ENCODE results near the gene PLS1.

DNA sequence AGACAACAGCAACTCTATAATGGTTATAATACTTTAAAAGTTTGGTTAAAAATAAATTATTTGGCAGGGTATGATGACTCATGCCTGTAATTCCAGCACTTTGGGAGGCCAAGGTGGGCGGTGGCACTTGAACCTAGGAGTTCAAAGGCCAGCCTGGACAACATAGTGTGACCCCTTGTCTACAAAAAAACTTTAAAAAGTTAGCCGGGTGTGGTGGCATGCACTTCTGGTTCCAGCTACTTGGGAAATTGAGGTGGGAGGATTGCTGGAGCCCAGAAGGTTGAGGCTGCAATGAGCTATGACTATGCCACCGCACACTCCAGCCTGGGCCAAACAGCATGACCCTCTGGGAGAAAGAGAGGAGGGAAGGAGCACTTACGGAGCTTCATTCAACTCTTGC, 119.9 kb downstream of the PLS1 start:
- TF ChIP-seq, protein P1, sequence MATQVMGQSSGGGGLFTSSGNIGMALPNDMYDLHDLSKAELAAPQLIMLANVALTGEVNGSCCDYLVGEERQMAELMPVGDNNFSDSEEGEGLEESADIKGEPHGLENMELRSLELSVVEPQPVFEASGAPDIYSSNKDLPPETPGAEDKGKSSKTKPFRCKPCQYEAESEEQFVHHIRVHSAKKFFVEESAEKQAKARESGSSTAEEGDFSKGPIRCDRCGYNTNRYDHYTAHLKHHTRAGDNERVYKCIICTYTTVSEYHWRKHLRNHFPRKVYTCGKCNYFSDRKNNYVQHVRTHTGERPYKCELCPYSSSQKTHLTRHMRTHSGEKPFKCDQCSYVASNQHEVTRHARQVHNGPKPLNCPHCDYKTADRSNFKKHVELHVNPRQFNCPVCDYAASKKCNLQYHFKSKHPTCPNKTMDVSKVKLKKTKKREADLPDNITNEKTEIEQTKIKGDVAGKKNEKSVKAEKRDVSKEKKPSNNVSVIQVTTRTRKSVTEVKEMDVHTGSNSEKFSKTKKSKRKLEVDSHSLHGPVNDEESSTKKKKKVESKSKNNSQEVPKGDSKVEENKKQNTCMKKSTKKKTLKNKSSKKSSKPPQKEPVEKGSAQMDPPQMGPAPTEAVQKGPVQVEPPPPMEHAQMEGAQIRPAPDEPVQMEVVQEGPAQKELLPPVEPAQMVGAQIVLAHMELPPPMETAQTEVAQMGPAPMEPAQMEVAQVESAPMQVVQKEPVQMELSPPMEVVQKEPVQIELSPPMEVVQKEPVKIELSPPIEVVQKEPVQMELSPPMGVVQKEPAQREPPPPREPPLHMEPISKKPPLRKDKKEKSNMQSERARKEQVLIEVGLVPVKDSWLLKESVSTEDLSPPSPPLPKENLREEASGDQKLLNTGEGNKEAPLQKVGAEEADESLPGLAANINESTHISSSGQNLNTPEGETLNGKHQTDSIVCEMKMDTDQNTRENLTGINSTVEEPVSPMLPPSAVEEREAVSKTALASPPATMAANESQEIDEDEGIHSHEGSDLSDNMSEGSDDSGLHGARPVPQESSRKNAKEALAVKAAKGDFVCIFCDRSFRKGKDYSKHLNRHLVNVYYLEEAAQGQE (IDR thresholded peaks at IDR 0.05; ENCODE audit: insufficient read depth in 1 of 2, low read depth in 2 of 2, low read length in 1 of 2) = no peak
- TF ChIP-seq, protein P2, sequence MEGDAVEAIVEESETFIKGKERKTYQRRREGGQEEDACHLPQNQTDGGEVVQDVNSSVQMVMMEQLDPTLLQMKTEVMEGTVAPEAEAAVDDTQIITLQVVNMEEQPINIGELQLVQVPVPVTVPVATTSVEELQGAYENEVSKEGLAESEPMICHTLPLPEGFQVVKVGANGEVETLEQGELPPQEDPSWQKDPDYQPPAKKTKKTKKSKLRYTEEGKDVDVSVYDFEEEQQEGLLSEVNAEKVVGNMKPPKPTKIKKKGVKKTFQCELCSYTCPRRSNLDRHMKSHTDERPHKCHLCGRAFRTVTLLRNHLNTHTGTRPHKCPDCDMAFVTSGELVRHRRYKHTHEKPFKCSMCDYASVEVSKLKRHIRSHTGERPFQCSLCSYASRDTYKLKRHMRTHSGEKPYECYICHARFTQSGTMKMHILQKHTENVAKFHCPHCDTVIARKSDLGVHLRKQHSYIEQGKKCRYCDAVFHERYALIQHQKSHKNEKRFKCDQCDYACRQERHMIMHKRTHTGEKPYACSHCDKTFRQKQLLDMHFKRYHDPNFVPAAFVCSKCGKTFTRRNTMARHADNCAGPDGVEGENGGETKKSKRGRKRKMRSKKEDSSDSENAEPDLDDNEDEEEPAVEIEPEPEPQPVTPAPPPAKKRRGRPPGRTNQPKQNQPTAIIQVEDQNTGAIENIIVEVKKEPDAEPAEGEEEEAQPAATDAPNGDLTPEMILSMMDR (IDR thresholded peaks at IDR 0.05) = no peak
- TF ChIP-seq POLR2AphosphoS5 (IDR thresholded peaks at IDR 0.05; ENCODE audit: low read depth, low read length) = no peak
- no peak for TF ChIP-seq TCF7L2 (IDR thresholded peaks at IDR 0.05; ENCODE audit: low read depth, low read length)
